HG03520 (cell line): Measurements from ENCODE around the gene AMOTL1.
"Not testable (repeated sequence)": the region's sequence is repeated elsewhere in the genome, so short reads cannot be mapped to it uniquely, and the experiment has no call there.

Experiments used
- ATAC-seq: cut with Tn5 transposase; IDR thresholded peaks from one replicate; pipeline ENCODE4 v1.9.1; 2021; ENCODE audit warnings: mild to moderate bottlenecking, moderate library complexity; ENCODE audit not compliant: unreplicated experiment

The AMOTL1 gene

GRCh38 chr11:94792451-94792850, 24.3 kb downstream of the AMOTL1 start:
- no peak for ATAC-seq

GRCh38 chr11:94793002-94793401, 24.8 kb downstream of the AMOTL1 start:
- ATAC-seq = no peak

- ATAC-seq = no peak
Observed at GRCh38 chr11:94793822-94794221, 25.7 kb downstream of the AMOTL1 start.

- no peak for ATAC-seq
Observed at GRCh38 chr11:94794287-94795168, 26.4 kb downstream of the AMOTL1 start.

GRCh38 chr11:94795476-94796189, 27.5 kb downstream of the AMOTL1 start:
- no peak for ATAC-seq

- no peak for ATAC-seq
Observed at GRCh38 chr11:94796190-94796580, 28.0 kb downstream of the AMOTL1 start.

- no peak for ATAC-seq
Observed at GRCh38 chr11:94796863-94797262, 28.7 kb downstream of the AMOTL1 start.

- ATAC-seq = no peak
Observed at GRCh38 chr11:94799726-94800125, 31.6 kb downstream of the AMOTL1 start.

- no peak for ATAC-seq
Observed at GRCh38 chr11:94800414-94800813, 32.3 kb downstream of the AMOTL1 start.

- ATAC-seq = no peak
Observed at GRCh38 chr11:94801866-94802460, 33.8 kb downstream of the AMOTL1 start.

- no peak for ATAC-seq
Observed at GRCh38 chr11:94802501-94802900, 34.3 kb downstream of the AMOTL1 start.

GRCh38 chr11:94803491-94803890, 35.3 kb downstream of the AMOTL1 start:
- ATAC-seq = no peak

GRCh38 chr11:94804874-94805273, 36.7 kb downstream of the AMOTL1 start:
- no peak for ATAC-seq

GRCh38 chr11:94806014-94806413, 37.9 kb downstream of the AMOTL1 start:
- no peak for ATAC-seq

- ATAC-seq = no peak
Observed at GRCh38 chr11:94806419-94806818, 38.3 kb downstream of the AMOTL1 start.

- ATAC-seq = no peak
Observed at GRCh38 chr11:94809251-94809650, 41.1 kb downstream of the AMOTL1 start.

GRCh38 chr11:94812724-94813720, 44.9 kb downstream of the AMOTL1 start:
- not testable (repeated sequence) for ATAC-seq

GRCh38 chr11:94814272-94814976, 46.3 kb downstream of the AMOTL1 start:
- no peak for ATAC-seq

GRCh38 chr11:94815705-94816344, 47.7 kb downstream of the AMOTL1 start:
- no peak for ATAC-seq
